Mucosa of rectum (tissue), 2 donors: ENCODE measurements around the gene H6PD.

ENCODE experiments used
- H3K27ac ChIP-seq, 2 donors: one replicate each; pipeline ENCODE4 v1.7.0; 2013; ENCODE audit warnings: inconsistent platforms in 2 of 2, low read depth in 2 of 2, low read length in 2 of 2
- H3K27me3 ChIP-seq, 2 donors: one replicate each; pipeline ENCODE4 v1.7.0; 2013; ENCODE audit warnings: low read length in 2 of 2; ENCODE audit not compliant: control insufficient read depth in 2 of 2, insufficient read depth in 2 of 2
- H3K36me3 ChIP-seq, 2 donors: one replicate each; pipeline ENCODE4 v1.7.0; 2013; ENCODE audit warnings: low read length in 2 of 2; ENCODE audit not compliant: control insufficient read depth in 2 of 2, insufficient read depth in 2 of 2
- H3K4me1 ChIP-seq, 2 donors: one replicate each; pipeline ENCODE4 v1.7.0; 2013; ENCODE audit warnings: low read length in 2 of 2, mild to moderate bottlenecking in 1 of 2; ENCODE audit not compliant: control insufficient read depth in 2 of 2, insufficient read depth in 2 of 2
- H3K4me3 ChIP-seq, 2 donors: one replicate each; pipeline ENCODE4 v1.7.0; 2013; ENCODE audit warnings: low read length in 2 of 2
- H3K9ac ChIP-seq, 2 donors: one replicate each; pipeline ENCODE4 v1.7.0; 2013; ENCODE audit warnings: low read length in 2 of 2, low read depth in 1 of 2, mild to moderate bottlenecking in 1 of 2
- H3K9me3 ChIP-seq, 2 donors: one replicate each; pipeline ENCODE4 v1.7.0; 2013; ENCODE audit warnings: low read length in 2 of 2; ENCODE audit not compliant: control insufficient read depth in 2 of 2
- donor health status: healthy.
- donor health status: Normal muscosa, but diverticular disease.

H6PD gene

DNA sequence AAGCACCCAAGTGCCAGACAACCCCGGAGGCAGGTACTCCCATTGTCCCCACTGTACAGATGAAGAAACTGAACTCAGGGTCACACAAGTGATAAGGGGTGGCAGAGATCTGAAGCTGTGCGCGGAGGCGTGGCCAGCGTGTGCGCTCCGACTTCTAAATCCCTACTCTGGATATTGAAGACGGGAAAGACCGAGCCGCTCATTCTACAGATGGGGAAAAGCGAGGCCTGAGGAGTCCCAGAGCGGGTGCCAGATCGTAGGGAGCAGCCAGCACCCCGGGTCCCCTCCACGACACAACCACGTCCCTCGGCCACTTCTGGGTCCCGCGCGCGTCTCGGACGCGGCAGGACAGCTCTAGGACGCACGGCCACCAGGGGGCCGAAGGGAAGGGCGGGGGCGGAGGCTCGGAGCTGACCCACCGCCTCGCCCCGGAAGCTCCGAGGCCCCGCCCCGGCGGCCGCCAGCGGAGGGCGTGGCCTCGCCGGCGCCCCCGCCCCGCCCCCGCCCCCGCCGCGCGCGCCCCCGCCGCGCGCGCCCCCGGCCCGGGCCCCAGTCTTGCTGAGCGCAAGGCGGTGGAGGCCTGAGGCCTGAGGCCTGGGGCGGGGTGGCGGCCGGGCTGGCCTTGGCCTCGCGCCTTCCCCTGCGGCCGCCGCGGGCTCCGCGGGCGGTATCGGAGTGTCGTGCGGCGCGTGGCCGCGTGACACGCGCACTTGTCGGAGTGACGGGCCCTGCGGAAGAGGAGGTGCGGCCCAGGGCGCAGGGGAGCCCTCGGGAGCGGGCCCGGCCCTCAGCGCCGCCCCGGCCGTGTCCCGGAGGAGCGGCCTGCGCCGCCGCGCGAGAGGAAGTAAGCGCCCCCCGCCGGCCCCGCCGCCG is at the start of gene H6PD:
TSS of gene H6PD (plus strand) at position 552 of the 873 bp plus-strand sequence. CDS start 10,161 bp downstream, outside the sequence.
- Histone ChIP-seq H3K9ac (peak within 1 kb of the TSS; percentile 94 to 96), H3K4me1 (peaks cover 18 to 25% of the 10 kb centered on the region in 2 donors), H3K27ac (peak within 1 kb of the TSS; percentile 95), H3K27me3 (no peaks in the 10 kb centered on the region), H3K36me3 (no peaks in the 10 kb centered on the region), H3K4me3 (peak within 1 kb of the TSS; percentile 85 to 88), H3K9me3 (no peaks in the 10 kb centered on the region)

DNA sequence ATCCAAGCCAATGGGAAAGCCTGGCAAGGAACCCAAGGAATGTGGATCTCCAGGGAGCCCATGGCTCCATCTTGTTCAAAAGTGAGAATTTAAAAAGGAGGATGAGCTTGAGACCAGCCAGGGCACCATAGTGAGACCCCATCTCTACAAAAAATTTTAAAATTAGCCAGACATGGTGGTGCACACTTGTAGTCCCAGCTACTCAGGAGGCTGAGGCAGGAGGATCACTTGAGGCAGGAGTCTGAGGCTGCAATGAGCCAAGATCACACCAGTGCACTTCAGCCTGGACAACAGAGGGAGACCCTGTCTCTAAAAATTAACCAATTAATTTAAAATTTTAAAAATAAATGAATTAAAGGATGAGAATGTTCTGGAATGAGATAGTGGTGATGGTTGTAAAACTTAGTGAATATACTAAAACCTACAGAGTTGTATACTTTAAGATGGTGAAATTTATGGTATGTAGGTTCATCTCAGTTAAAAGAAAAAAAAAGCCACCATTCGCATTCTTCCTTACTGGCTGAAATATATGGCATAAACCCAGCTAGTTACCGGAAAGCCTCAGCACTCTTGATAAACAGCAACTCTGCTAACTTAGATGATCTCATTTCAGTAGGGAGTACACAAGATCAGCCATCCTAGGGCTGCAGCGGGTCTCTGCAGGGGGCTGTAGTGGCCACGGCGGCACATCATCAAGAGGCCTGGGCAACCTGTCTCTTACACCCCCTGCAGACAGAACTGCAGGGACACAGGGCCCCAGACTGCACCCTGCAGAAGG is 48.3 kb upstream of the H6PD start:
- Histone ChIP-seq H3K27me3 (peaks cover 0 to 4% of the 10 kb centered on the region in 2 donors), H3K27ac (no peak overlapping the region), H3K36me3 (no peaks in the 10 kb centered on the region), H3K9ac (no peak overlapping the region), H3K4me3 (no peak overlapping the region), H3K4me1 (peaks cover 4 to 7% of the 10 kb centered on the region in 2 donors), H3K9me3 (no peaks in the 10 kb centered on the region)

DNA sequence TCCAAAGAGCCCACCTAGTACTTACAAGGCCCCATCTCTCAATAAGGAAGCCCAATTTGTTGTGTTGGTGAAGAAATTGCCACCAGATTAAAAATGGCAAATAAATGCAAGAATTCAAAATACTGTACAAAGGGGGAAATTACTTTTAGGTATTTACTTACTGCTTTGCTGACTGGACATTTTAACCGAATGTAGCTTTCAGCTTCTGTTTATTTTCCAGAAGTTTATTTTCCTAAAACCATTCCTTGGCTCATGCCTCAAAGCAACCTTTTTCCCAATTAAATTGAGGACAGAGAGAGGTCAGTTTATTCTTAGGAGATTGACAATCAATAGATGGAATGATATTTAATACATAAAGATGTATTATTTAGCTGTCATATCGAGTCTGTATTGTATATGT is 47.6 kb upstream of the H6PD start:
- no peaks in the 10 kb centered on the region for H3K9me3 ChIP-seq
- H3K27ac ChIP-seq = no peak overlapping the region
- peaks cover 0 to 2% of the 10 kb centered on the region in 2 donors for H3K4me1 ChIP-seq
- peaks cover 0 to 4% of the 10 kb centered on the region in 2 donors for H3K27me3 ChIP-seq
- H3K36me3 ChIP-seq = no peaks in the 10 kb centered on the region
- H3K4me3 ChIP-seq = no peak overlapping the region
- no peak overlapping the region for H3K9ac ChIP-seq

- no peaks in the 10 kb centered on the region for H3K36me3 ChIP-seq
- H3K9ac ChIP-seq = no peak overlapping the region
- H3K27me3 ChIP-seq = no peaks in the 10 kb centered on the region
- no peaks in the 10 kb centered on the region for H3K4me1 ChIP-seq
- H3K27ac ChIP-seq = no peak overlapping the region
- H3K9me3 ChIP-seq = no peaks in the 10 kb centered on the region
- no peak overlapping the region for H3K4me3 ChIP-seq
Measured at GRCh38 chr1:9190234-9190633, 44.3 kb upstream of the H6PD start.

- Histone ChIP-seq H3K9me3 (no peaks in the 10 kb centered on the region), H3K27ac (no peak overlapping the region), H3K36me3 (no peaks in the 10 kb centered on the region), H3K4me1 (no peaks in the 10 kb centered on the region), H3K27me3 (no peaks in the 10 kb centered on the region), H3K9ac (no peak overlapping the region), H3K4me3 (no peak overlapping the region)
Measured at GRCh38 chr1:9191231-9191630, 43.3 kb upstream of the H6PD start.

DNA sequence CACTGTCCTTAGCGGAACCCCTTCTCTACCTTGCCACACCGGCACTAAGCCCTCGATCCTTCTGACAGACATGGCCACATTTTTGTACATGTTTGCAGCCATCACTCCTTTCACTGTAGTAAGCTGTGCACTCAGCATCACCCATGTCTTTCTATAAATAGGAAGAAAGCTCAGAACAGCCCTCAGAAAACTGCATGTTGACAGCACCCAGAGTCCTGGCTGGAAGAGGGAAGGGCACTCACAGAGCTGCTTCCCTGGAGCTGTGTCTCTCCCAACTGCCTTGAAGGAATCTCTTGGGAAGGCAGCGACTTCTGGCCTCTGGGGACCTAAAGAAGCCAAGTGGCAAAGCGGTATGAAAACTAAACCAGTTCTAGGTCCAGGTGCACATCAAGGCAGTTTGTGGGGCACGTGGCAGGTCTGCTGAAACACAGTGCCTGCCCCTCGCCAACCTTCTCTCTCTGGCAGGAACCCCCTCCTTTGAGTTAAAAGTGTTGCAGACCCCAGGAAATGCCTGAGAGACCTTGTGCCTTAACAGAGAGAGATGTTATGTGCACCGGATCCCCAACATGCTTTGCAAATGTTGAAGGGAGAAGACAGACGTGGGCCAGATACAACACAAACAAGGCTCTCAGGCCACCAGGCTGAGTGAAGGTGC is 41.9 kb upstream of the H6PD start:
- no peak overlapping the region for H3K4me3 ChIP-seq
- H3K27me3 ChIP-seq = peaks cover 0 to under 1% of the 10 kb centered on the region in 2 donors
- H3K9me3 ChIP-seq = no peaks in the 10 kb centered on the region
- H3K27ac ChIP-seq = no peak overlapping the region
- H3K36me3 ChIP-seq = no peaks in the 10 kb centered on the region
- no peak overlapping the region for H3K9ac ChIP-seq
- peaks cover 0 to 3% of the 10 kb centered on the region in 2 donors for H3K4me1 ChIP-seq

- no peak overlapping the region for H3K4me3 ChIP-seq
- H3K9ac ChIP-seq = no peak overlapping the region
- H3K27me3 ChIP-seq = peaks cover 5 to 6% of the 10 kb centered on the region in 2 donors
- no peaks in the 10 kb centered on the region for H3K36me3 ChIP-seq
- H3K4me1 ChIP-seq = peaks cover 0 to 3% of the 10 kb centered on the region in 2 donors
- no peak overlapping the region for H3K27ac ChIP-seq
- no peaks in the 10 kb centered on the region for H3K9me3 ChIP-seq
Measured at GRCh38 chr1:9193233-9193625, 41.3 kb upstream of the H6PD start.

GRCh38 chr1:9194024-9194423 is 40.5 kb upstream of the H6PD start:
- no peak overlapping the region for H3K4me3 ChIP-seq
- H3K27ac ChIP-seq = no peak overlapping the region
- peaks cover 0 to 5% of the 10 kb centered on the region in 2 donors for H3K4me1 ChIP-seq
- H3K27me3 ChIP-seq = peaks cover 7 to 11% of the 10 kb centered on the region in 2 donors
- no peaks in the 10 kb centered on the region for H3K36me3 ChIP-seq
- H3K9me3 ChIP-seq = no peaks in the 10 kb centered on the region
- H3K9ac ChIP-seq = no peak overlapping the region

GRCh38 chr1:9195651-9196050 is 38.9 kb upstream of the H6PD start:
- peaks cover 0 to 5% of the 10 kb centered on the region in 2 donors for H3K4me1 ChIP-seq
- H3K4me3 ChIP-seq = no peak overlapping the region
- H3K9ac ChIP-seq = no peak overlapping the region
- H3K9me3 ChIP-seq = no peaks in the 10 kb centered on the region
- H3K27me3 ChIP-seq = peaks cover 23 to 27% of the 10 kb centered on the region in 2 donors
- no peaks in the 10 kb centered on the region for H3K36me3 ChIP-seq
- no peak overlapping the region for H3K27ac ChIP-seq
